GM21825 (cell line): ENCODE measurements around the gene SMIM20.
"Not testable (repeated sequence)": the region's sequence is repeated elsewhere in the genome, so short reads cannot be mapped to it uniquely, and the experiment has no call there.

Experiments
- ATAC-seq: cut with Tn5 transposase; IDR thresholded peaks from one replicate; pipeline ENCODE4 v1.9.1; 2021; ENCODE audit warnings: mild to moderate bottlenecking, moderate library complexity; ENCODE audit not compliant: unreplicated experiment

The SMIM20 gene

DNA sequence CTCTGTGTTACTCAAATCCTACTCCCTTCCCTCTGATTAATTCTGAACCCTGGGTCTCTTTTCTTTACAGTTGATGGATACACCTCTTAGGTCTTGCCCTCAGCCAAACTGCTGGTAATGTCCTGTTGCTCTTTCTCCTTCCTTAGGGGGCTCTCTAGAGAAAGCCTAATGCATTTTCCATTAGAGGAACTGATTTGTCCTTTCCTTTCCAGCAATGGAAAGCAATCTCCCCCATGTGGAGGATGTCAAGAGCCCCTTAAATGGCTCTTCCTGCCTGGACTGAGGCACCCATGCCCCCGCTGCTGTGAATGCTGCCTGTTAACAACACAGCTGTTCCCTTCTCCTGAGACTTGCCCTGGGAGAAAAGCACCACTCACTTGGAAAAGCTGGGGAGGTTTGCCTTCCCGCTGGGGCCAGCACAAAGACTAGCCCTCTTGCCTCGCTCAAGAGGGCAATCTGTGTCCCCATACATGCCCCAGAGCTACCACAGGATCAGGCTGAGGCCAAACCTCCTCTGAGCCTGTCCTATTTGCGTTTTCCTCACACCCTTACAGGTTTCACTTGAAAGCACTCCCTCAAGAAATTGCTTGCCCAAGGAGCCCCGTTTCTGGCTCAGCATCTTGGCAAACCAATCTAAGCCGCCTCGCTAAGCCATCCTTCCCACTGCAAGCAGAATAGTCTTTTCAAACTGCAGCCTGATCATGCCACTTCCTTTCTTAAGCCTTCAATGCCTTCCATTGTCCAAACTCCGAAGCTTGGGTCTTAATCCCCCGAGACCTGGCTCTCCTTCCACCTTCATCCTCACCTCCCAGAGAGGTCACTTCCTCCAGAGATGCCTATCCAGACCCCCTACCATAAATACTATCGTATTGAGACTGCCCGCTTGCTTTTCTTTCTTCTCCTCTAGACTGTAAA is 23.2 kb upstream of the SMIM20 start:
- no peak for ATAC-seq

- ATAC-seq, result no peak
These were observed 21.2 kb upstream of the SMIM20 start for GRCh38 chr4:25892796-25893195.

DNA sequence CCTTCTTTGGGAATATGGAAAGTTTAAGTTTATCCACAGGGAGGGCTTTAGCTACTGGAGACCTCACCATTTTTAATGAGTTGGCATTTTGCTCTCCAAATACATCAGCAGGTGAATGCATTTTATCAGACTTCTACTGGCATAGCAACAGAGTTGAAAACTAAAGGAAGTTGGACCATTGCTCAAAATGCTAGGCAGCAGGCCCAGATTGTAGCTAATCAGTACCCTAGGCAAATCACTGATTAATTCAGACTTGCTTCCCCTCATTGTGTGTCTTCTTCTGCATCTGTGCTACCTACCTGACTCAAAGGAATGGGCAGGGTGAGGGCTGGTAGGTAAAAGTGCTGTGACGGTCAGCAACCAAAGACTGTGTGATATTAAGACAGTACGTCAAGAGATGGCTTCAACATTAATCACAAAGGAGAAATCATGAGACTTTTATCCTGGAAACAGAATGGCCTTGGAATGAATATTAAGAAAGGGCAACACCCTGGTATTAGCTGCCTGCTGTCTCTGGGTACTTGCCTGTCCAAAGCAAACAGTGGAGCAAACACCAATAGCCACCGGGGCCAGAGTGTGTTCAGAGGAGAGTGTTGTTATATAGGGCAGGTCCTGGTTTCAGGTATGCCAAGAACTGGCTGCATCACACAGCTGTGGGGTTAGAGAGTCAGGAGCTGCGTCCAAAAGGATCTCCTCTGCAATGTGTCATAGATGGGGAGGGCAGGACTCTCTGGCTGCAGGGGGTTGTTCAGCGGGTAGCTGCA is 17.1 kb upstream of the SMIM20 start:
- ATAC-seq, result no peak

DNA sequence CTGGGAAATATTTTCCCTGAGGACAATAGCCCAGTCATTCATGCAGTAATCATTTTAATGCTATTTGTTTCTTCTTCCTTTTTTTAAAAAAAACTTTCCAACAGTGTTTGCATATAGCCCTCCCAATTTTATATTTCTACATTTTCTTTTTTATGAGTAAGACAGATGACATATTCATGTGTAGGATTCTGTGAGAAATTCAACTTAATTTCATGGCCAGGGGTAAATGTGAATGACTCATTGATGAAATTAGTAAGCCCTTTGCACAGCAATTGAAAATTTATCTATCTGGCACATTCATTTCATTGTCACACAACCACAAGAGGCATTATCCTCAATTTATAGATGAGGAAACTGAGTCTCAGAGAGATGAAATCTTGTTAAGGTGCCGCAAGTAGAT is 13.7 kb upstream of the SMIM20 start:
- no peak for ATAC-seq

GRCh38 chr4:25901030-25901430 is 13.0 kb upstream of the SMIM20 start:
- no peak for ATAC-seq

DNA sequence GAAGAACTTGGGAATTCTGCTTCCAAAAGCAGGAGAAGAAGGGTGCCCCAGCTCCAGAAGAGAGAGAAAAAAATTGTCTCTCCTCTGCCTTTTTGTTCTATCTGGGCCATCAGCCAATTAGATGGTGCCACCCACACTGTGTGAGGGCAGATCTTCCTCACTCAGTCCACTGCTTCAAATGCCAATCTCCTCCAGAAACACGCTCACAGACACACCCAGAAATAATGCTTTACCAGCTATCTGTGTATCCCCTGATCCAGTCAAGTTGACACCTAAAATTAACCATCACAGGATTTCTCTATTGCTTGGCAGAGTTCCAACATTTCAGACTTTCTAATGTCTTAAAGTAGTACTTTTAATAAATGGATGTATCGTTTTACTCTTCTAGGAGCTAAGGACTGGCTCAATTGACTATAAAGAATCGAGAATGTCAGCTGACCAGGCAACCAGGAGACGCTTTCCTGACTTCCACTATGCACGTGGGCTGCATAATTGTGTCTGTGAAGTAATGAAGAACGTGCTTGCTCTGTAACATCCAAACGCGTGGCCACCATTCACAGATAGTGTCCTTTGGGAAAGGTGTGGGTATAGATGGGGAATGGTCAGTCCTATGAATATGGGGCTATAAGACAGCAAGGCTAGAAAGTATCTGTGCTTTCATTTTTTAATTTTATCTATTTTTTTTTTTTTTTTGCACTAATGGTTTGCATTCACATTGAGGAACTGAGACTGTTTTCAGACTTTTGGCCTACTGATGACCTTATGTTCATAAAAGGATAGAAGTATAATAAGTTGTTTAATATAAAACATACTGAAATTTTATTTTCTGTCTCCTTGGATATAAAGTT is 9.9 kb upstream of the SMIM20 start:
- peak; percentile 42 for ATAC-seq

DNA sequence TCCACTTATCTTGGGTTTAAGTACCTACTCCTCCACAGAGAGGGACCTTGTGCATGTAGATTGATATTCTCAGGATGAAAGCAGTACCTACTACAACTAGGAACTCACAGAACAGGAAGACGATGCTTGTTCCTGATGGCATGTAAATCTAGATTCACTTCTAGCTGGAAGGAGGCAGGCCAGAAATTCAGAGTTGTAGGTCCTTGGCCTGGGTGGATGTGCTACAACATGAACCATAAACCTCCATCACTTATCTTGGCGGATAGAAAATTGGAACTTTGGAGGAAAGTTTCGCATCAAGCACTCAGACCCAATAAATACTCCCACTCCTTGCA is 9.3 kb upstream of the SMIM20 start:
- peak; percentile 37 for ATAC-seq

DNA sequence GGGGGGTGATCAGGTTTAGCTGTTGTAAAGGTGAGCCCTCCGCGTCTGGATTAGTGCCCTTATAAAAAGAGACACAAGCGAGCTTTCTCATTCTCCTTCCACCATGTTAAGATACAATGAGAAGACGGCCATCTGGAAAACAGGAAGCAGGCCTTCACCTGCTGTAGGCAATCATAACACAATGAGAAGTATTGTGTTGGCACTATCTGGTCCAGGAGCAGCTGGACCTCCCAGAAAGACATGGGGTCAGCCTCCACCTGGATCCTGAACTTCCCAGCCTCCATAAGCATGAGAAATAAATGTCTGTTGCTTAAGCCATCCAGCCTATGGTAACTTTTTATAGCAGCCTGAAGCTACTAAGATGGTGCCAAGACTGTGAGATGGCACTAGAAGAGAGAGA is 8.6 kb upstream of the SMIM20 start:
- ATAC-seq, result no peak

- ATAC-seq, result not testable (repeated sequence)
These were observed 7.9 kb upstream of the SMIM20 start for GRCh38 chr4:25906113-25906512.

DNA sequence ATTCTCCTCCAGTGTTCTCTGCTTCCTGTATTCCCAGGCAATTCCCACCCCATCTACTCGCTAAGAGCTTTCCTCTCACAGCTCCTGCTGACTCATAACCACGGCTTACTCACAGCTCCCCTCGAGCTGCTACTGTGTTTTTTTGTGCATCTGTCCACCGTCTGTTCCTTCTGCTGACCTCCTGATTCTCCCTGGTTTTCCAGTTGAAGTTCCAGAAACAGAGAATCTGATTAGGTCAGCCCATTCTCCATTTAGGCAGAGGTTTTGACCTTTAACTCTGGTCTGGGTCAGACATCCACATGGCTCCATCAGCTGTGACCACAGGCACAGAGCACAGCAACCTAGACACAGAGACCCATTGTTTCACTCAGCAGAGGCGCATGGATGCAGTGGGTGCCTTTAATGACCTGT is 5.5 kb upstream of the SMIM20 start:
- no peak for ATAC-seq

- no peak for ATAC-seq
These were observed 2.7 kb upstream of the SMIM20 start for GRCh38 chr4:25911356-25911755.

DNA sequence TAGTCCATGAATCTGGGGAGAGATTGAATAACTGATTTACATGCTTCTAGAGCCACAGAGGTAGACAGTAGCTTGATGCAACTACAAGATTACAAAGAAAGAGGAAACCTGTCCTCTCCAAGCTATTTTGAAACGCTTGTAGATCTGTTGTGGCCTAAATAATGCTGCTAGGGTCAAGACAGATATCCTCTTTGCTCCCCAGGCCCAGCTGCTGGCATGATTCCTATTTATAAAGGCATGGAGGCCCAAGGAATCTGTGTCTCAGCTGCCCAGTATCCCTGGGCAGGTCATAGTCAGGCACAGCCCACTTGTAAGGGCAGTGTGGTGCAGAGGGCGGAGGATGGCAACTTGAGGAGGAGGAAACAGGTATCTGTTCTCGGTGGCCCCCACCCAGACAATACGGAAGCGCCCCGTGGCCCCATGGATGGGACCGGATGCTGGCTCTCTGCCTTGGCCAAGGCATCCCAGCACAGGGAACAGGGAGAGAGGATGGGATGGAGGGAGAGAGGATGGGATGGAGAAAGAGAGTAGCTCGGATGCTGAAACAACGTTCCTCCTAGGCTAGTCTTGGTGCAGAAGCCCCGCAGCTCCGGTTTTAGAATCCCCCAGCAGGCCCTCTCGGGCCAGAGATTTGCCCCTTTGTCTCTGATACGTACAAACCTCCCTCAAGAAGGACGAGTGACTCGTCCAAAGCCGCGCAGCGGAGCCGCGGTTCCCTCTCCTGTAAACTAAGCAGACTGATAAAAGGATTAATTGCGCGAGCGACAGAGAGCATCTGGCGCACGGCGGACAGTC is 767 bp upstream of the SMIM20 start:
- peak; percentile 35 for ATAC-seq

DNA sequence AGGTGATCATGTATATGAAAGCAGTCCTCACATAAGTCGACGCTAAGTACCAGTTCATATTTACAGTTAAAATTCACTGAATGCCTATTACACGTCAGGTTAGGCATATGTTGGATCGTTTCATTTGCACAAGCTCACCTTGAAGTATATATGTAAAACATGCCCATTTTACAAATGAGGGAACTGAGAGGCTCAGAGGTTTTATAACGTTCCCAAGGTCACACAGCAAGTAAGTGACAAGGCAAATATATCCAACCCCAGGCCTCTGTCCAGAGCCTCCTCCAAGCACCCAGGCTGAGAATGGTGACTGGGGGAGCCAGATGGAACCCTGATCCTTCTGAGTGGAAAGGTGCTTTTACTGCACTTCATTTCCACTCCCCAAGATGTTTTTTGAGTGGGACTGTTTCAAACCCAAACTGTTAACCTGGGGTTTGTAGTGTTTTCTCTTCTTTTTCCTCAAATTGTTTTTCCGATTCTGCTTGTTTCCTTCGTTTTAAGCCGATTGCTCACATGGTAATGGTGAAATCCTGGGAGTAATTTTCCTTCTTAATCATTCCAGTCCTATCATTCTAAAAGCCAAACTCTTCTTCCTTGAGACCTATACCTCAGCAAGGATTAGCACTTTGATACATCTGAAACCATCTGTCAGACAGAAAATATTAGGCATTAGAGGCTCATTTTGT is 791 bp downstream of the SMIM20 start:
- ATAC-seq, result no peak

DNA sequence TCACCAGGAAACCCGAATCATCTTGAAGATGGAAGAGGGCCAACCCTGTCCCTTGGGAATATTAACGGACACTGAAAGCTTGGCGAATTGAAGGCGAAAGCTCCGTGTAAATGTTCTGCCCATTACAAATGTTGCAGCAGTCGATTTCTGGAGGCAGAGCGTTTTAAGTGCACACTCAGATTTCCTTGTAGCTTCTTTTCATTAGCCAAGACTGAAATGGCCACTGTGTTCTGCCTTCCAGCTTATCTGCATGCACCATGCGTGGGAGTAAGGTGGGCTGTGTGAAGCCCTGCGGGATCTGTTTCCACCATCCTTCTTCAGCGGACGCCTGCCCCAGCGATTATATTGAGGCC is 1.3 kb downstream of the SMIM20 start:
- ATAC-seq, result no peak

DNA sequence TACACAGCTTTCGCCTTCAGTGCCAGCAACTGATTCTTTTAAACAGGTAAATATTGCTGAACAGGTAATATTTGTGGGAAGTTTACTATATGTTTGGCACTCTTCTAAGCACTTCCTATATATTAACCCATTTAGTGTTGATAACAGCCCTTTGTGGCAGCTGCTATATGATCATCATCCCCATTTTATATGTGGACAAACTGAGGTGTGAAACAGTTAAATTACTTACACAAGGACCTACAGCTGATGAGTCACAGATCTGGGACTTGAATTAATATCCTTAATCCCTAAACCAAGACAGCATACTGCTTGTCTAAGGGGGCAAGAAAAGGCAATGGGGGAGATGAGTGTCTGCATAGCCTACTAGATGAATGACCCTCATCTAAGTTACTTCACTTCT is 2.9 kb downstream of the SMIM20 start:
- no peak for ATAC-seq

- ATAC-seq, result no peak
These were observed 5.7 kb downstream of the SMIM20 start for GRCh38 chr4:25919676-25920075.

DNA sequence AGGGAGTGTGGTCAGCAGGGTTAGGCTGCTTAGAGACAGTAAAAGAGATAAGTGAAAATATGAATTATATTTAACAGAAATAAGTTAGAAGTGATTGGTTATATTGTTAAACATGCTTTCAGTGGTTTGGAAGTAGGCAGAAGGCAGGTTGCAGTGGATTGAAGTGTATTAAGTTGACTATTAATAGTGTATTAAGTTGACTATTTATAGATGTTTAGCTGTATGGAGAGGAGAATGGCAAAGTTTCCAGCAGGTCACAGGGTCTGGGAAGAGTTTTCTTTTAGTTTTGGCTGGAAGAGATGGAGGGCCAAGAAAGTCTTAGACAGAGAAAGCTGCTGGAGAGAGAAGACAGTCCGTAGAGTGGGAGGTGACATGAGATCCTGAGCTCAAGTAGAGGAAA is 7.9 kb downstream of the SMIM20 start:
- no peak for ATAC-seq

GRCh38 chr4:25922812-25923369 is 8.9 kb downstream of the SMIM20 start:
- no peak for ATAC-seq

GRCh38 chr4:25923745-25924144 is 9.7 kb downstream of the SMIM20 start:
- no peak for ATAC-seq
